GM12875 (cell line): Measurements from ENCODE around the gene MAPT.
"Not testable (repeated sequence)": the region's sequence is repeated elsewhere in the genome, so short reads cannot be mapped to it uniquely, and the experiment has no call there.

Experiments used
- H3K4me3 ChIP-seq: one replicate; pipeline ENCODE4 v1.5.1; 2011; ENCODE audit warnings: low read depth, low read length, control low read depth
- CTCF ChIP-seq: IDR thresholded peaks from 2 replicates; pipeline ENCODE4 v1.5.1; 2011; ENCODE audit warnings: low read depth, mild to moderate bottlenecking, control low read depth, inconsistent platforms, low read length, moderate library complexity, borderline replicate concordance; ENCODE audit not compliant: insufficient read depth

MAPT gene

GRCh38 chr17:45861165-45861564 is 33.2 kb upstream of the MAPT start:
- no peak for TF ChIP-seq CTCF
- no peak overlapping the region for H3K4me3 ChIP-seq

- H3K4me3 ChIP-seq, result not testable (repeated sequence)
These were observed 32.2 kb upstream of the MAPT start for GRCh38 chr17:45862127-45862526.

GRCh38 chr17:45863857-45864654 is 30.3 kb upstream of the MAPT start:
- H3K4me3 ChIP-seq, result no peak overlapping the region
- no peak for TF ChIP-seq CTCF

GRCh38 chr17:45867171-45867570 is 27.2 kb upstream of the MAPT start:
- no peak for TF ChIP-seq CTCF

GRCh38 chr17:45867702-45868101 is 26.7 kb upstream of the MAPT start:
- no peak overlapping the region for H3K4me3 ChIP-seq
- TF ChIP-seq CTCF, result no peak

More at GRCh38 chr17:45867171-45867570, 27.2 kb upstream of the MAPT start:
- no peak overlapping the region for H3K4me3 ChIP-seq

- TF ChIP-seq CTCF, result no peak
- H3K4me3 ChIP-seq, result no peak overlapping the region
These were observed 26.1 kb upstream of the MAPT start for GRCh38 chr17:45868276-45868675.

GRCh38 chr17:45869676-45870341 is 24.5 kb upstream of the MAPT start:
- no peak overlapping the region for H3K4me3 ChIP-seq
- TF ChIP-seq CTCF, result no peak
